Measurements from ENCODE around the gene ITGA6. TPM values are rescaled to one million over a fixed set of nuclear protein-coding genes. Genes with fewer than 3 reads are reported as not detected.
"Not testable (repeated sequence)": the region's sequence is repeated elsewhere in the genome, so short reads cannot be mapped to it uniquely, and the experiment has no call there.

ITGA6 gene
- total RNA-seq, 5 donors from 2014 or later (not counting 1 experiment from before 2014, with no cell fraction given): 50.7 to 188 (median 80.9) TPM

GRCh38 chr2:172545408-172546075 lies 118.2 kb downstream of the ITGA6 start:
- no peak for ATAC-seq (replicated peaks in 1 of 4)
- ChIA-PET CTCF (interaction anchor here in 1 of 2 donors (0.6 kb wide), 1 partner anchor 342 kb away, joined by 3 read pairs; no protein-coding TSS in a partner anchor), POLR2A (no interaction called here)
- H3K4me1 ChIP-seq (ENCODE audit: control insufficient read depth in 1 of 2, extremely low read depth in 1 of 2, insufficient read depth in 2 of 2, low read length in 2 of 2): peaks cover 3 to 8% of the 10 kb centered on the region in 2 experiments
- Mint-ChIP-seq H3K9me3 (peaks cover 0 to 12% (median 7%) of the 10 kb centered on the region in 3 donors), H3K27me3 (no peaks in the 10 kb centered on the region), H3K36me3 (peaks cover 20% of the 10 kb centered on the region), H3K27ac (no peak overlapping the region), H3K4me3 (no peak overlapping the region), H3K4me1 (peaks cover 14 to 16% (median 15%) of the 10 kb centered on the region in 3 donors)
- H3K36me3 ChIP-seq (ENCODE audit: control insufficient read depth in 2 of 2, extremely low read depth in 1 of 2, insufficient read depth in 1 of 2, low read length in 1 of 2): peaks cover 0 to 2% of the 10 kb centered on the region in 2 donors
- H3K4me3 ChIP-seq (ENCODE audit: control insufficient read depth in 1 of 2, extremely low read depth in 1 of 2, low read length in 1 of 2): no peak overlapping the region
- H3K9me3 ChIP-seq: no peaks in the 10 kb centered on the region
- peaks cover 0 to 4% of the 10 kb centered on the region in 2 experiments for H3K27me3 ChIP-seq (replicated peaks in 1 of 2; ENCODE audit: control insufficient read depth in 2 of 2, extremely low read depth in 1 of 2, insufficient read depth in 2 of 2, low read length in 1 of 2)
- H3K27ac ChIP-seq (ENCODE audit: low read length): no peak overlapping the region
- WGBS (ENCODE audit: insufficient coverage): no CpG with 5 or more reads among the region's 2 CpGs
- DNase-seq: no peak

- H3K4me1 Mint-ChIP-seq: peaks cover 31 to 37% (median 36%) of the 10 kb centered on the region in 3 donors
- no peak for DNase-seq
- Histone ChIP-seq H3K4me3 (ENCODE audit: control insufficient read depth in 1 of 2, extremely low read depth in 1 of 2, low read length in 1 of 2) (no peak overlapping the region), H3K36me3 (ENCODE audit: control insufficient read depth in 2 of 2, extremely low read depth in 1 of 2, insufficient read depth in 1 of 2, low read length in 1 of 2) (peaks cover 0 to 2% of the 10 kb centered on the region in 2 donors), H3K27ac (ENCODE audit: low read length) (no peak overlapping the region), H3K9me3 (no peaks in the 10 kb centered on the region), H3K27me3 (replicated peaks in 1 of 2; ENCODE audit: control insufficient read depth in 2 of 2, extremely low read depth in 1 of 2, insufficient read depth in 2 of 2, low read length in 1 of 2) (no peaks in the 10 kb centered on the region), H3K4me1 (ENCODE audit: control insufficient read depth in 1 of 2, extremely low read depth in 1 of 2, insufficient read depth in 2 of 2, low read length in 2 of 2) (peaks cover 3 to 16% of the 10 kb centered on the region in 2 experiments)
- H3K9me3 Mint-ChIP-seq: peaks cover 0 to under 1% (median 0%) of the 10 kb centered on the region in 3 donors
- POLR2A ChIA-PET: no interaction called here
- H3K27me3 Mint-ChIP-seq: no peaks in the 10 kb centered on the region
- peak overlapping the region in 1 of 3 donors; percentile 57 for H3K4me3 Mint-ChIP-seq
- 100% methylated on average over 1 of the region's 1 CpG for WGBS (ENCODE audit: insufficient coverage)
- H3K27ac Mint-ChIP-seq: no peak overlapping the region
- no peak for ATAC-seq (replicated peaks in 1 of 4)
- peaks cover 22% of the 10 kb centered on the region for H3K36me3 Mint-ChIP-seq
- CTCF ChIA-PET: interaction anchor here in 1 of 2 donors (0.6 kb wide), 1 partner anchor 1706 kb away, joined by 3 read pairs; no protein-coding TSS in a partner anchor
Measured at GRCh38 chr2:172549131-172549530, 121.7 kb downstream of the ITGA6 start.

GRCh38 chr2:172549802-172550201 lies 122.4 kb downstream of the ITGA6 start:
- ATAC-seq (replicated peaks in 1 of 4): peak in 2 of 4 experiments; percentile 48 to 65
- no CpG with 5 or more reads among the region's 1 CpG for WGBS (ENCODE audit: insufficient coverage)
- H3K4me3 ChIP-seq (ENCODE audit: control insufficient read depth in 1 of 2, extremely low read depth in 1 of 2, low read length in 1 of 2); H3K9me3 ChIP-seq; H3K9me3 Mint-ChIP-seq; H3K27me3 Mint-ChIP-seq; CTCF ChIA-PET; POLR2A ChIA-PET; H3K27ac ChIP-seq (ENCODE audit: low read length); H3K27ac Mint-ChIP-seq; H3K36me3 ChIP-seq (ENCODE audit: control insufficient read depth in 2 of 2, extremely low read depth in 1 of 2, insufficient read depth in 1 of 2, low read length in 1 of 2); H3K27me3 ChIP-seq (replicated peaks in 1 of 2; ENCODE audit: control insufficient read depth in 2 of 2, extremely low read depth in 1 of 2, insufficient read depth in 2 of 2, low read length in 1 of 2): not testable (repeated sequence)
- Mint-ChIP-seq H3K4me3 (peak overlapping the region in 1 of 3 donors; percentile 57), H3K4me1 (peaks cover 36 to 42% (median 40%) of the 10 kb centered on the region in 3 donors), H3K36me3 (peaks cover 18% of the 10 kb centered on the region)
- H3K4me1 ChIP-seq (ENCODE audit: control insufficient read depth in 1 of 2, extremely low read depth in 1 of 2, insufficient read depth in 2 of 2, low read length in 2 of 2): peaks cover 10 to 22% of the 10 kb centered on the region in 2 experiments
- DNase-seq: peak in 1 of 35 experiments; percentile 48

GRCh38 chr2:172550419-172550818 lies 123.0 kb downstream of the ITGA6 start:
- CTCF ChIA-PET: no interaction called here
- ATAC-seq (replicated peaks in 1 of 4) (no peak), DNase-seq (no peak)
- Mint-ChIP-seq H3K4me1 (peaks cover 41 to 49% (median 45%) of the 10 kb centered on the region in 3 donors), H3K9me3 (no peaks in the 10 kb centered on the region), H3K27me3 (no peaks in the 10 kb centered on the region), H3K27ac (no peak overlapping the region), H3K4me3 (peak overlapping the region in 1 of 3 donors; percentile 57), H3K36me3 (peaks cover 15% of the 10 kb centered on the region)
- no peak overlapping the region for H3K4me3 ChIP-seq (ENCODE audit: control insufficient read depth in 1 of 2, extremely low read depth in 1 of 2, low read length in 1 of 2)
- no peaks in the 10 kb centered on the region for H3K9me3 ChIP-seq
- peaks cover 0 to 2% of the 10 kb centered on the region in 2 donors for H3K36me3 ChIP-seq (ENCODE audit: control insufficient read depth in 2 of 2, extremely low read depth in 1 of 2, insufficient read depth in 1 of 2, low read length in 1 of 2)
- peaks cover 16 to 28% of the 10 kb centered on the region in 2 experiments for H3K4me1 ChIP-seq (ENCODE audit: control insufficient read depth in 1 of 2, extremely low read depth in 1 of 2, insufficient read depth in 2 of 2, low read length in 2 of 2)
- no peaks in the 10 kb centered on the region for H3K27me3 ChIP-seq (replicated peaks in 1 of 2; ENCODE audit: control insufficient read depth in 2 of 2, extremely low read depth in 1 of 2, insufficient read depth in 2 of 2, low read length in 1 of 2)
- POLR2A ChIA-PET: no interaction called here
- H3K27ac ChIP-seq (ENCODE audit: low read length): no peak overlapping the region

- Mint-ChIP-seq H3K9me3 (no peaks in the 10 kb centered on the region), H3K27me3 (no peaks in the 10 kb centered on the region), H3K4me1 (peaks cover 42 to 49% (median 46%) of the 10 kb centered on the region in 3 donors), H3K36me3 (peaks cover 15% of the 10 kb centered on the region), H3K4me3 (peak overlapping the region in 1 of 3 donors; percentile 37), H3K27ac (no peak overlapping the region)
- POLR2A ChIA-PET: no interaction called here
- Histone ChIP-seq H3K27ac (ENCODE audit: low read length) (no peak overlapping the region), H3K4me1 (ENCODE audit: control insufficient read depth in 1 of 2, extremely low read depth in 1 of 2, insufficient read depth in 2 of 2, low read length in 2 of 2) (peaks cover 18 to 28% of the 10 kb centered on the region in 2 experiments), H3K4me3 (ENCODE audit: control insufficient read depth in 1 of 2, extremely low read depth in 1 of 2, low read length in 1 of 2) (no peak overlapping the region), H3K27me3 (replicated peaks in 1 of 2; ENCODE audit: control insufficient read depth in 2 of 2, extremely low read depth in 1 of 2, insufficient read depth in 2 of 2, low read length in 1 of 2) (no peaks in the 10 kb centered on the region), H3K9me3 (no peaks in the 10 kb centered on the region), H3K36me3 (ENCODE audit: control insufficient read depth in 2 of 2, extremely low read depth in 1 of 2, insufficient read depth in 1 of 2, low read length in 1 of 2) (peaks cover 0 to 2% of the 10 kb centered on the region in 2 donors)
- DNase-seq (no peak), ATAC-seq (replicated peaks in 1 of 4) (no peak)
- CTCF ChIA-PET: no interaction called here
Measured at GRCh38 chr2:172551271-172551670, 123.9 kb downstream of the ITGA6 start.

- Histone ChIP-seq H3K4me1 (ENCODE audit: control insufficient read depth in 1 of 2, extremely low read depth in 1 of 2, insufficient read depth in 2 of 2, low read length in 2 of 2) (peaks cover 23 to 29% of the 10 kb centered on the region in 2 experiments), H3K36me3 (ENCODE audit: control insufficient read depth in 2 of 2, extremely low read depth in 1 of 2, insufficient read depth in 1 of 2, low read length in 1 of 2) (peaks cover 0 to under 1% of the 10 kb centered on the region in 2 donors), H3K27ac (ENCODE audit: low read length) (no peak overlapping the region), H3K27me3 (replicated peaks in 1 of 2; ENCODE audit: control insufficient read depth in 2 of 2, extremely low read depth in 1 of 2, insufficient read depth in 2 of 2, low read length in 1 of 2) (no peaks in the 10 kb centered on the region), H3K4me3 (ENCODE audit: control insufficient read depth in 1 of 2, extremely low read depth in 1 of 2, low read length in 1 of 2) (no peak overlapping the region), H3K9me3 (no peaks in the 10 kb centered on the region)
- Mint-ChIP-seq H3K4me3 (no peak overlapping the region), H3K27ac (no peak overlapping the region), H3K4me1 (peaks cover 51 to 59% (median 59%) of the 10 kb centered on the region in 3 donors), H3K9me3 (no peaks in the 10 kb centered on the region), H3K27me3 (no peaks in the 10 kb centered on the region), H3K36me3 (peaks cover 9% of the 10 kb centered on the region)
- POLR2A ChIA-PET: interaction anchor here in 1 of 2 donors (0.6 kb wide), 1 partner anchor 16 kb away, joined by 3 read pairs; no protein-coding TSS in a partner anchor
- CTCF ChIA-PET: interaction anchor here in 1 of 2 donors (0.9 kb wide), 1 partner anchor 787 kb away, joined by 4 read pairs; no protein-coding TSS in a partner anchor
- no peak for DNase-seq
- ATAC-seq (replicated peaks in 1 of 4): no peak
- WGBS (ENCODE audit: insufficient coverage): 88% methylated on average over 3 of the region's 4 CpGs
Measured at GRCh38 chr2:172552547-172553291, 125.3 kb downstream of the ITGA6 start.

Measured in T-cell (primary cell).